H9 (cell line): ENCODE results near the gene FILIP1. TPM values are rescaled to one million over a fixed set of nuclear protein-coding genes. Genes with fewer than 3 reads are reported as not detected.

ENCODE experiments used
- DNase-seq: peaks from one replicate; pipeline ENCODE4 v3.0.0-alpha.2; 2017
- H2AFZ ChIP-seq: one replicate; pipeline ENCODE4 v1.6.1; 2013; ENCODE audit warnings: mild to moderate bottlenecking, low read length, control low read depth, moderate library complexity
- H2AK5ac ChIP-seq: 2 replicates; pipeline ENCODE4 v1.6.1; 2013; ENCODE audit warnings: low read length, control low read depth, mixed read lengths; ENCODE audit not compliant: insufficient read length
- H2BK120ac ChIP-seq: one replicate; pipeline ENCODE4 v1.6.1; 2013; ENCODE audit warnings: low read depth, mild to moderate bottlenecking, low read length, control low read depth, inconsistent platforms; ENCODE audit not compliant: poor library complexity, severe bottlenecking
- H2BK12ac ChIP-seq: 2 replicates; pipeline ENCODE4 v1.6.1; 2013; ENCODE audit warnings: low read length, control low read depth, mixed read lengths, low read depth; ENCODE audit not compliant: insufficient read length
- H2BK15ac ChIP-seq: 2 replicates; pipeline ENCODE4 v1.6.1; 2013; ENCODE audit warnings: low read depth, low read length, control low read depth
- H2BK20ac ChIP-seq: one replicate; pipeline ENCODE4 v1.6.1; 2013; ENCODE audit warnings: low read depth, mild to moderate bottlenecking, low read length, control low read depth, inconsistent platforms; ENCODE audit not compliant: poor library complexity, severe bottlenecking
- H2BK5ac ChIP-seq: 2 replicates; pipeline ENCODE4 v1.6.1; 2013; ENCODE audit warnings: low read length, control low read depth, mixed read lengths; ENCODE audit not compliant: insufficient read length
- H3K14ac ChIP-seq: 2 replicates; pipeline ENCODE4 v1.6.1; 2013; ENCODE audit warnings: low read length, control low read depth; ENCODE audit not compliant: insufficient read depth
- H3K18ac ChIP-seq: 2 replicates; pipeline ENCODE4 v1.6.1; 2013; ENCODE audit warnings: low read depth, mild to moderate bottlenecking, mixed read lengths, low read length, control low read depth; ENCODE audit not compliant: insufficient read length
- H3K23ac ChIP-seq: 2 replicates; pipeline ENCODE4 v1.6.1; 2013; ENCODE audit warnings: low read length, control low read depth, mixed read lengths, low read depth; ENCODE audit not compliant: insufficient read length
- H3K23me2 ChIP-seq: 2 replicates; pipeline ENCODE4 v1.6.1; 2013; ENCODE audit warnings: low read depth, mild to moderate bottlenecking, mixed read lengths, low read length, control low read depth; ENCODE audit not compliant: insufficient read length, poor library complexity, severe bottlenecking
- H3K27ac ChIP-seq: 2 replicates; pipeline ENCODE4 v1.5.1; 2013; ENCODE audit warnings: low read length, control low read depth, mixed read lengths, low read depth; ENCODE audit not compliant: insufficient read length
- H3K27me3 ChIP-seq: 2 replicates; pipeline ENCODE4 v1.6.1; 2013; ENCODE audit warnings: low read length, control low read depth, inconsistent platforms; ENCODE audit not compliant: insufficient read depth
- H3K4ac ChIP-seq: 2 replicates; pipeline ENCODE4 v1.6.1; 2013; ENCODE audit warnings: low read depth, mild to moderate bottlenecking, control low read depth, inconsistent platforms, low read length, moderate library complexity
- H3K4me1 ChIP-seq: 2 replicates; pipeline ENCODE4 v1.6.1; 2013; ENCODE audit warnings: low read length, control low read depth, inconsistent platforms; ENCODE audit not compliant: insufficient read depth
- H3K4me2 ChIP-seq: 2 replicates; pipeline ENCODE4 v1.6.1; 2013; ENCODE audit warnings: low read length, control low read depth, mixed read lengths; ENCODE audit not compliant: insufficient read length, insufficient read depth
- H3K56ac ChIP-seq: 2 replicates; pipeline ENCODE4 v1.6.1; 2013; ENCODE audit warnings: low read depth, mild to moderate bottlenecking, mixed read lengths, low read length, control low read depth; ENCODE audit not compliant: insufficient read length
- H3K79me1 ChIP-seq: 2 replicates; pipeline ENCODE4 v1.6.1; 2013; ENCODE audit warnings: low read depth, mild to moderate bottlenecking, moderate library complexity, low read length, control low read depth, inconsistent platforms; ENCODE audit not compliant: insufficient read depth, poor library complexity, severe bottlenecking
- H3K79me2 ChIP-seq: 2 replicates; pipeline ENCODE4 v1.6.1; 2013; ENCODE audit warnings: low read length, control low read depth, inconsistent platforms; ENCODE audit not compliant: insufficient read depth
- H3K9ac ChIP-seq: 2 replicates; pipeline ENCODE4 v1.6.1; 2013; ENCODE audit warnings: low read length, control low read depth, mixed read lengths; ENCODE audit not compliant: insufficient read length; ENCODE audit errors: extremely low read depth
- H3K9me3 ChIP-seq: one replicate; pipeline ENCODE4 v1.6.1; 2013; ENCODE audit warnings: low read depth, low read length, inconsistent platforms; ENCODE audit not compliant: control insufficient read depth
- H3T11ph ChIP-seq: one replicate; pipeline ENCODE4 v1.6.1; 2013; ENCODE audit warnings: mild to moderate bottlenecking, low read length, control low read depth, inconsistent platforms
- H4K20me1 ChIP-seq: one replicate; pipeline ENCODE4 v1.6.1; 2013; ENCODE audit not compliant: control insufficient read depth, insufficient read length, insufficient read depth
- H4K5ac ChIP-seq: 2 replicates; pipeline ENCODE4 v1.6.1; 2013; ENCODE audit warnings: low read depth, mild to moderate bottlenecking, mixed read lengths, low read length, control low read depth; ENCODE audit not compliant: insufficient read length
- H4K8ac ChIP-seq: replicated peaks from 2 replicates; pipeline ENCODE4 v1.6.1; 2013; ENCODE audit warnings: low read length, control low read depth, mixed read lengths, low read depth; ENCODE audit not compliant: insufficient read length
- H4K91ac ChIP-seq: 2 replicates; pipeline ENCODE4 v1.6.1; 2013; ENCODE audit warnings: low read depth, mild to moderate bottlenecking, moderate library complexity, mixed read lengths, low read length, control low read depth; ENCODE audit not compliant: insufficient read length
- H3K27ac Mint-ChIP-seq, 3 experiments: 2 replicates in 2 of 3; 3 replicates in 1 of 3; pipeline ENCODE4 v1.8.0; 2020 to 2021; ENCODE audit warnings: mixed read lengths in 3 of 3, mild to moderate bottlenecking in 1 of 3, moderate library complexity in 1 of 3
- H3K27me3 Mint-ChIP-seq: 2 replicates; pipeline ENCODE4 v1.8.0; 2021; ENCODE audit warnings: low read depth, mild to moderate bottlenecking, moderate library complexity, mixed read lengths
- H3K36me3 Mint-ChIP-seq, 3 experiments: 2 replicates in 2 of 3; 3 replicates in 1 of 3; pipeline ENCODE4 v1.8.0; 2020 to 2021; ENCODE audit warnings: low read depth in 3 of 3, mixed read lengths in 3 of 3; ENCODE audit not compliant: insufficient read depth in 1 of 3
- H3K4me1 Mint-ChIP-seq, 2 experiments: 2 replicates each; pipeline ENCODE4 v1.8.0; 2020; ENCODE audit warnings: mixed read lengths in 2 of 2
- H3K4me3 Mint-ChIP-seq, 2 experiments: 2 replicates in 1 of 2; 3 replicates in 1 of 2; pipeline ENCODE4 v1.8.0; 2020 to 2021; ENCODE audit warnings: mild to moderate bottlenecking in 2 of 2, mixed read lengths in 2 of 2, moderate library complexity in 1 of 2
- H3K9me3 Mint-ChIP-seq, 2 experiments: 2 replicates in 1 of 2; 3 replicates in 1 of 2; pipeline ENCODE4 v1.8.0; 2020; ENCODE audit warnings: mild to moderate bottlenecking in 2 of 2, mixed read lengths in 2 of 2, moderate library complexity in 1 of 2
- WGBS: extraction: QIAGEN DNeasy Blood & Tissue Kit; methylation state at CpG from one replicate; pipeline ENCODE4 v1.1.7; 2013; ENCODE audit warnings: missing lambda C conversion rate, low lambda C conversion rate, mixed read lengths; ENCODE audit not compliant: insufficient read length; ENCODE audit errors: extremely low coverage; 5-methylcytosine and 5-hydroxymethylcytosine counted together
- total RNA-seq: library from RNA; stranded (reverse); gene quantifications from 2 replicates; pipeline ENCODE4 v1.2.1, GENCODE V29; 2021
- TF ChIP-seq, protein P1 (sequence below): fragments of 200-600 bp; sonication (generic); conservative IDR thresholded peaks from 3 replicates; pipeline ENCODE4 v1.8.0; 2021; ENCODE audit warnings: antibody characterized with exemption, mild to moderate bottlenecking

FILIP1 gene
- total RNA-seq, 1 experiment from 2014 or later = 10.5 TPM

DNA sequence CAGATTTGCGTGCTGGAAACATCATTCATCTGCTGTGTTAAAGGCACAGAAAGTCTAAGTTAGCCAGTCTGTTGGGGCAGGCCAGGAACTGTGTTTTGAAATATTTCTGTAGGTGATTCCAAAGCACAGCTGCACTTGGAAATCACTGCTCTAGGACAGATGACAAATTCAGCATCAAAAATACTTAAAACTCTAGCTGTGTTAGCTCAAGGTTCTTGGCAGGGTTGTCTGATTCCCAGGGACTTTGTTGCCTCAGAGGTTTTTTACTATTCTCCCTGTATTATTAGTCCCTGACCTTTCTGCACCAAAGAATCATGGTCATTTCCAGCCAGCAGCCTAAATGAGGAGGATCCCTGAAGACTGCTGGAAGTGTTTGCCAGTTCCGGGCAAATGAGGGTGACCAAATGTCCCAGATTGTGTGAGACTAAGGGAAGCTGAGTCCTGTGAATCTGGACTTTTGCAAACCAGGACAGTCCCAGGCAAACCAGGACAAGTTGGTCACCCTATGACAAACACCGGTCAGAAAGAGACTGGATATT is 124.7 kb downstream of the FILIP1 start:
- Histone ChIP-seq H3K18ac (no peak overlapping the region), H3K56ac (no peak overlapping the region), H3K4me2 (no peak overlapping the region), H3K27me3 (no peaks in the 10 kb centered on the region), H4K91ac (no peak overlapping the region), H3K9ac (no peak overlapping the region), H3K79me2 (no peaks in the 10 kb centered on the region), H3K4me1 (no peaks in the 10 kb centered on the region), H2AK5ac (no peak overlapping the region), H2BK12ac (no peak overlapping the region), H2AFZ (no peak overlapping the region), H3K79me1 (no peaks in the 10 kb centered on the region), H2BK15ac (no peak overlapping the region), H2BK5ac (no peak overlapping the region), H3K23me2 (no peaks in the 10 kb centered on the region), H2BK120ac (no peak overlapping the region), H4K8ac (no peak overlapping the region), H3K23ac (no peak overlapping the region), H3T11ph (no peak overlapping the region), H4K5ac (no peak overlapping the region), H3K4ac (no peak overlapping the region), H2BK20ac (no peak overlapping the region), H3K27ac (no peak overlapping the region), H3K9me3 (no peaks in the 10 kb centered on the region), H4K20me1 (no peaks in the 10 kb centered on the region), H3K14ac (no peak overlapping the region)
- no peaks in the 10 kb centered on the region for H3K27me3 Mint-ChIP-seq
- H3K27ac Mint-ChIP-seq = no peak overlapping the region
- H3K4me3 Mint-ChIP-seq = no peak overlapping the region
- TF ChIP-seq, protein P1, sequence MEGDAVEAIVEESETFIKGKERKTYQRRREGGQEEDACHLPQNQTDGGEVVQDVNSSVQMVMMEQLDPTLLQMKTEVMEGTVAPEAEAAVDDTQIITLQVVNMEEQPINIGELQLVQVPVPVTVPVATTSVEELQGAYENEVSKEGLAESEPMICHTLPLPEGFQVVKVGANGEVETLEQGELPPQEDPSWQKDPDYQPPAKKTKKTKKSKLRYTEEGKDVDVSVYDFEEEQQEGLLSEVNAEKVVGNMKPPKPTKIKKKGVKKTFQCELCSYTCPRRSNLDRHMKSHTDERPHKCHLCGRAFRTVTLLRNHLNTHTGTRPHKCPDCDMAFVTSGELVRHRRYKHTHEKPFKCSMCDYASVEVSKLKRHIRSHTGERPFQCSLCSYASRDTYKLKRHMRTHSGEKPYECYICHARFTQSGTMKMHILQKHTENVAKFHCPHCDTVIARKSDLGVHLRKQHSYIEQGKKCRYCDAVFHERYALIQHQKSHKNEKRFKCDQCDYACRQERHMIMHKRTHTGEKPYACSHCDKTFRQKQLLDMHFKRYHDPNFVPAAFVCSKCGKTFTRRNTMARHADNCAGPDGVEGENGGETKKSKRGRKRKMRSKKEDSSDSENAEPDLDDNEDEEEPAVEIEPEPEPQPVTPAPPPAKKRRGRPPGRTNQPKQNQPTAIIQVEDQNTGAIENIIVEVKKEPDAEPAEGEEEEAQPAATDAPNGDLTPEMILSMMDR = no peak
- no peak for DNase-seq
- whole genome bisulfite sequencing = no CpG with 5 or more reads among the region's 3 CpGs
- no peaks in the 10 kb centered on the region for H3K9me3 Mint-ChIP-seq
- H3K4me1 Mint-ChIP-seq = peaks cover 8 to 11% of the 10 kb centered on the region in 2 experiments
- no peaks in the 10 kb centered on the region; a peak in 1 of 7 replicates for H3K36me3 Mint-ChIP-seq
